Panc1 (cell line): ENCODE data around the gene HAGHL.

Source experiments
- REST ChIP-seq, 2 experiments: IDR thresholded peaks; 2 replicates each; pipeline ENCODE4 v1.6.1; 2011 to 2012; ENCODE audit warnings: low read depth in 2 of 2, control low read depth in 1 of 2, low read length in 1 of 2, mild to moderate bottlenecking in 1 of 2, moderate library complexity in 1 of 2; ENCODE audit not compliant: insufficient read depth in 1 of 2
- TCF7L2 ChIP-seq: IDR thresholded peaks from 2 replicates; pipeline ENCODE4 v1.6.1; 2011; ENCODE audit warnings: mild to moderate bottlenecking, low read depth, low read length, inconsistent platforms
- TF ChIP-seq, protein P1 (sequence below): fragments of 450-650 bp; IDR thresholded peaks from 2 replicates; pipeline ENCODE4 v1.5.1; 2017; ENCODE audit warnings: mild to moderate bottlenecking

DNA sequence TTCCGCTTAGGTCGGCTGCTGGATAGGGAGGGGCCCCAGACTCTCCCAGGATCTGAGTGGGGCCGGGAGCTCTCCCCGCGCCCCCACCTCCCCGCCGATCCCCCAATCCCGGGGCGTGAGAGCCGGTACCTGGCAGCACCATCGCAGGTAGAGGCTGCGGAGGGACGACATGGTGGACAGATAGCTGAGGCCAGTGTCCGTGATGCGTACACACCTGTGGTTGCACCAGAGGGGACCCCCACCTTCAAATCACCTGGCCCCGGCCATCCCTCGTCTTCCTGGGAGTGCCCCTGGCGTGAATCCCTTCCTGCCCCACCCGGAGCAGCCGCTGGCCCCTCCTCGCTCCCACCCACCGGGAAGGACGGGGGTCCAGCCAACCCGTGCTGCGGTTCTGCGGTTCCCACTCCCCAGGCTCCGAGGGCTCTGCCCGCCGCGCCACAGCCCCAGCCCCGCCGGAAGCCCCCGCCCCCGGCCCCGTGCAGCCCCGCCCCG, 32.0 kb upstream of the HAGHL start:
- TF ChIP-seq, protein P1, sequence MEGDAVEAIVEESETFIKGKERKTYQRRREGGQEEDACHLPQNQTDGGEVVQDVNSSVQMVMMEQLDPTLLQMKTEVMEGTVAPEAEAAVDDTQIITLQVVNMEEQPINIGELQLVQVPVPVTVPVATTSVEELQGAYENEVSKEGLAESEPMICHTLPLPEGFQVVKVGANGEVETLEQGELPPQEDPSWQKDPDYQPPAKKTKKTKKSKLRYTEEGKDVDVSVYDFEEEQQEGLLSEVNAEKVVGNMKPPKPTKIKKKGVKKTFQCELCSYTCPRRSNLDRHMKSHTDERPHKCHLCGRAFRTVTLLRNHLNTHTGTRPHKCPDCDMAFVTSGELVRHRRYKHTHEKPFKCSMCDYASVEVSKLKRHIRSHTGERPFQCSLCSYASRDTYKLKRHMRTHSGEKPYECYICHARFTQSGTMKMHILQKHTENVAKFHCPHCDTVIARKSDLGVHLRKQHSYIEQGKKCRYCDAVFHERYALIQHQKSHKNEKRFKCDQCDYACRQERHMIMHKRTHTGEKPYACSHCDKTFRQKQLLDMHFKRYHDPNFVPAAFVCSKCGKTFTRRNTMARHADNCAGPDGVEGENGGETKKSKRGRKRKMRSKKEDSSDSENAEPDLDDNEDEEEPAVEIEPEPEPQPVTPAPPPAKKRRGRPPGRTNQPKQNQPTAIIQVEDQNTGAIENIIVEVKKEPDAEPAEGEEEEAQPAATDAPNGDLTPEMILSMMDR, result no peak
- TF ChIP-seq REST (IDR thresholded peaks at IDR 0.05; ENCODE audit: insufficient read depth in 1 of 2, low read depth in 2 of 2, low read length in 1 of 2), result no peak
- no peak for TF ChIP-seq TCF7L2
